Measurements from ENCODE around the gene PGBD2. TPM values are rescaled to one million over a fixed set of nuclear protein-coding genes. Genes with fewer than 3 reads are reported as not detected.

The PGBD2 gene
- total and polyA plus RNA-seq, 9 of the 15 experiments (the other 6 are each of a cell fraction or from before 2014, with no cell fraction given) = 11.9 to 21.8 (median 14.7) TPM

DNA sequence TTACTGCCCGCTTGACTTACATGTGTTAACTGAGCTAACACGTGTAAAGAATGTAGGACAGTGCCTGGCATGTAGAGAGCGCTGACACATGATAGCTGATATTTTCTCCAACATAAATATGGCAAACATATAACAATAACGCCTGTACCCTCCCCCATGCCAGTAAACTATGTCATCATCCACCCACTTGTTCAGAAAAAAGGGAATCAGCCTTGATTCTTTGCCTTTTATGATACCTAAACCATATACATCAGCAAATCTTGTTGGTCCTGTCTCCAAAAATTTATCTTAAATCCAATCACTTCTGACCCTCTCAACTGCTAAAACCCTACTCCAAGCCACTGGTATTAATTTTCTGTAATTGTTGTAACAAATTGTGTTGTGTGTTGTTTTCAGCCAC is 46.0 kb upstream of the PGBD2 start (continued):
- TF ChIP-seq, protein P1, sequence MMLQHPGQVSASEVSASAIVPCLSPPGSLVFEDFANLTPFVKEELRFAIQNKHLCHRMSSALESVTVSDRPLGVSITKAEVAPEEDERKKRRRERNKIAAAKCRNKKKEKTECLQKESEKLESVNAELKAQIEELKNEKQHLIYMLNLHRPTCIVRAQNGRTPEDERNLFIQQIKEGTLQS (IDR thresholded peaks at IDR 0.05) = peak; percentile 77
- TF ChIP-seq, protein P1 (CRISPR knock-in tag; conservative IDR thresholded peaks at IDR 0.05) = 0 out of 2 replicates have a peak, but pooled peaks have one; percentile 66
- TF ChIP-seq HSF4 (CRISPR knock-in tag; IDR thresholded peaks at IDR 0.05; ENCODE audit: borderline replicate concordance) = no peak

DNA sequence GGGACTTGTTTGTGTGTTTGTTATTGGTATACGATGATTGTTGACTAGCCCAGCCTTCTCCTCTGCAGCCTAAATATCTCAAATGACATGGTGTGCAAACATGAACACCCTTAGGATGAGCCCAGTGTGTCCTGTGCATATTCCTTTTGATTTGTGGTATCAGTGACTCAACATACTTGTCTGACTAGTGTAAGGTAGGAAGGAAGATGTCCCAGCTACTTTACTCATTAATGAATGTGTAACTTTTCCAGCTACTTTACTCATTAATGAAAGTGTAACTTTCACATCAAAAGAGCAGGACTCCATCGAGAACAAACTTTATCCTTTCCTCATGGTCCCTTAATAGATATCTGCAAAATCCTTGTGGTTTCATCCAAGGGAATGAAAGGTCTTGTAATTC is 44.4 kb upstream of the PGBD2 start:
- Histone ChIP-seq H3K27ac (ENCODE audit: extremely low read depth, low read depth, low read length) (no peak overlapping the region), H3K9me3 (replicated peaks; ENCODE audit: control insufficient read depth, insufficient read depth, low read depth, low read length) (no peaks in the 10 kb centered on the region), H3K9ac (ENCODE audit: insufficient read depth in 1 of 2, low read depth in 2 of 2, low read length in 2 of 2) (no peak overlapping the region), H4K20me1 (replicated peaks; ENCODE audit: control insufficient read depth, insufficient read depth, low read length) (no peaks in the 10 kb centered on the region), H2AFZ (ENCODE audit: low read depth, low read length) (no peak overlapping the region), H3K4me3 (no peak overlapping the region), H3K79me2 (ENCODE audit: control insufficient read depth, insufficient read depth, low read length) (peaks cover 26% of the 10 kb centered on the region), H3K4me2 (ENCODE audit: insufficient read depth, low read length) (no peak overlapping the region), H3K27me3 (ENCODE audit: control insufficient read depth in 2 of 2, insufficient read depth in 2 of 2, low read length in 2 of 2) (no peaks in the 10 kb centered on the region), H3K36me3 (ENCODE audit: control insufficient read depth, insufficient read depth, low read length) (peaks cover 9% of the 10 kb centered on the region), H3K9me1 (ENCODE audit: control insufficient read depth, insufficient read depth, low read length) (no peaks in the 10 kb centered on the region), H3K4me1 (replicated peaks in 1 of 2; ENCODE audit: control insufficient read depth in 2 of 2, insufficient read depth in 2 of 2, low read length in 2 of 2) (peaks cover 34 to 39% of the 10 kb centered on the region in 2 experiments)
- TF ChIP-seq, protein P2, sequence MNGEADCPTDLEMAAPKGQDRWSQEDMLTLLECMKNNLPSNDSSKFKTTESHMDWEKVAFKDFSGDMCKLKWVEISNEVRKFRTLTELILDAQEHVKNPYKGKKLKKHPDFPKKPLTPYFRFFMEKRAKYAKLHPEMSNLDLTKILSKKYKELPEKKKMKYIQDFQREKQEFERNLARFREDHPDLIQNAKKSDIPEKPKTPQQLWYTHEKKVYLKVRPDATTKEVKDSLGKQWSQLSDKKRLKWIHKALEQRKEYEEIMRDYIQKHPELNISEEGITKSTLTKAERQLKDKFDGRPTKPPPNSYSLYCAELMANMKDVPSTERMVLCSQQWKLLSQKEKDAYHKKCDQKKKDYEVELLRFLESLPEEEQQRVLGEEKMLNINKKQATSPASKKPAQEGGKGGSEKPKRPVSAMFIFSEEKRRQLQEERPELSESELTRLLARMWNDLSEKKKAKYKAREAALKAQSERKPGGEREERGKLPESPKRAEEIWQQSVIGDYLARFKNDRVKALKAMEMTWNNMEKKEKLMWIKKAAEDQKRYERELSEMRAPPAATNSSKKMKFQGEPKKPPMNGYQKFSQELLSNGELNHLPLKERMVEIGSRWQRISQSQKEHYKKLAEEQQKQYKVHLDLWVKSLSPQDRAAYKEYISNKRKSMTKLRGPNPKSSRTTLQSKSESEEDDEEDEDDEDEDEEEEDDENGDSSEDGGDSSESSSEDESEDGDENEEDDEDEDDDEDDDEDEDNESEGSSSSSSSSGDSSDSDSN (IDR thresholded peaks at IDR 0.05; ENCODE audit: borderline replicate concordance in 1 of 2, low read depth in 2 of 2, low read length in 2 of 2) = no peak
- 0 out of 2 replicates have a peak, but pooled peaks have one; percentile 6 for TF ChIP-seq PPARD (CRISPR knock-in tag; IDR thresholded peaks at IDR 0.05)
- no peak for DNase-seq (ENCODE audit: extremely low read depth in 1 of 4, low spot score in 3 of 4)
- no peak for ATAC-seq
- ChIA-PET CTCF (ENCODE audit: low intra/inter-chr PET ratio) (no interaction called here), POLR2A (interaction anchor here (0.6 to 7.2 kb wide), 3 partner anchors 11 to 62 kb away, joined by 3 to 71 read pairs (median 4); no protein-coding TSS in a partner anchor)
- FAIRE-seq = no peak
- 59% methylated on average over 2 of the region's 2 CpGs for WGBS (ENCODE audit: insufficient coverage, low coverage, missing lambda C conversion rate)
- in situ Hi-C loops (cut with MboI) (no loop called here), intact Hi-C loops (cut with micrococcal nuclease) (no loop called here)
- no TSS peak for BruUV-seq (replicated peaks)
